ENCODE results near the gene DENND2C. TPM values are rescaled to one million over a fixed set of nuclear protein-coding genes. Genes with fewer than 3 reads are reported as not detected.

DENND2C gene
- polyA plus RNA-seq, 1 donor from 2014 or later = 0.26 TPM

DNA sequence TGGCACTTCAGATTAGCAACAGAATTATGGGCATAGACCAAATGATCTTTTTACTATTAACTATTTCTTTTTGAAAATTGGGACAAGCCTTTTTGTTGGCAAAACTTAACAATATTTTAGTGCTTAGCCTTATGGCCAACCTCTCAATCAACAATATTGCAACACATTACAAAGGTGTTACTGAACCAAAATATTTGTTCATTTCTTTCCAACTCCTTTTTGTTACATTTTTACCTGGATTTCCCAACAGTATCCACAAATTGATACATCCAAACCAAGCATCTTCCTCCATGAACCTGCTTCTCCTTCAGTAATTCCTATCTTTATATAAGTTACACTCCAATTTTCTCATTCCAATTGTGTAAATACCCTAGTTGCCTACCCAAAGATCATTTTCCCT, 27.0 kb upstream of the DENND2C start:
- H3K27ac ChIP-seq (ENCODE audit: low read length) = no peak overlapping the region
- no peaks in the 10 kb centered on the region for H3K36me3 ChIP-seq (ENCODE audit: insufficient read depth, low read length)
- H3K9me2 ChIP-seq (ENCODE audit: insufficient read depth, low read length) = no peaks in the 10 kb centered on the region
- TF ChIP-seq EZH2 (IDR thresholded peaks at IDR 0.05; ENCODE audit: borderline replicate concordance, insufficient read depth, low read length, poor library complexity, severe bottlenecking) (no peak), POLR2AphosphoS5 (IDR thresholded peaks at IDR 0.05) (no peak), MXI1 (conservative IDR thresholded peaks at IDR 0.05; ENCODE audit: poor library complexity, severe bottlenecking) (no peak), EP300 (conservative IDR thresholded peaks at IDR 0.05; ENCODE audit: poor library complexity, severe bottlenecking) (no peak), RAD21 (conservative IDR thresholded peaks at IDR 0.05) (no peak), TAF1 (IDR thresholded peaks at IDR 0.05; ENCODE audit: low read depth) (no peak), SMC3 (conservative IDR thresholded peaks at IDR 0.05; ENCODE audit: poor library complexity) (no peak)
- TF ChIP-seq, protein P1, sequence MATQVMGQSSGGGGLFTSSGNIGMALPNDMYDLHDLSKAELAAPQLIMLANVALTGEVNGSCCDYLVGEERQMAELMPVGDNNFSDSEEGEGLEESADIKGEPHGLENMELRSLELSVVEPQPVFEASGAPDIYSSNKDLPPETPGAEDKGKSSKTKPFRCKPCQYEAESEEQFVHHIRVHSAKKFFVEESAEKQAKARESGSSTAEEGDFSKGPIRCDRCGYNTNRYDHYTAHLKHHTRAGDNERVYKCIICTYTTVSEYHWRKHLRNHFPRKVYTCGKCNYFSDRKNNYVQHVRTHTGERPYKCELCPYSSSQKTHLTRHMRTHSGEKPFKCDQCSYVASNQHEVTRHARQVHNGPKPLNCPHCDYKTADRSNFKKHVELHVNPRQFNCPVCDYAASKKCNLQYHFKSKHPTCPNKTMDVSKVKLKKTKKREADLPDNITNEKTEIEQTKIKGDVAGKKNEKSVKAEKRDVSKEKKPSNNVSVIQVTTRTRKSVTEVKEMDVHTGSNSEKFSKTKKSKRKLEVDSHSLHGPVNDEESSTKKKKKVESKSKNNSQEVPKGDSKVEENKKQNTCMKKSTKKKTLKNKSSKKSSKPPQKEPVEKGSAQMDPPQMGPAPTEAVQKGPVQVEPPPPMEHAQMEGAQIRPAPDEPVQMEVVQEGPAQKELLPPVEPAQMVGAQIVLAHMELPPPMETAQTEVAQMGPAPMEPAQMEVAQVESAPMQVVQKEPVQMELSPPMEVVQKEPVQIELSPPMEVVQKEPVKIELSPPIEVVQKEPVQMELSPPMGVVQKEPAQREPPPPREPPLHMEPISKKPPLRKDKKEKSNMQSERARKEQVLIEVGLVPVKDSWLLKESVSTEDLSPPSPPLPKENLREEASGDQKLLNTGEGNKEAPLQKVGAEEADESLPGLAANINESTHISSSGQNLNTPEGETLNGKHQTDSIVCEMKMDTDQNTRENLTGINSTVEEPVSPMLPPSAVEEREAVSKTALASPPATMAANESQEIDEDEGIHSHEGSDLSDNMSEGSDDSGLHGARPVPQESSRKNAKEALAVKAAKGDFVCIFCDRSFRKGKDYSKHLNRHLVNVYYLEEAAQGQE (IDR thresholded peaks at IDR 0.05; ENCODE audit: borderline replicate concordance) = no peak
- TF ChIP-seq, protein P2, sequence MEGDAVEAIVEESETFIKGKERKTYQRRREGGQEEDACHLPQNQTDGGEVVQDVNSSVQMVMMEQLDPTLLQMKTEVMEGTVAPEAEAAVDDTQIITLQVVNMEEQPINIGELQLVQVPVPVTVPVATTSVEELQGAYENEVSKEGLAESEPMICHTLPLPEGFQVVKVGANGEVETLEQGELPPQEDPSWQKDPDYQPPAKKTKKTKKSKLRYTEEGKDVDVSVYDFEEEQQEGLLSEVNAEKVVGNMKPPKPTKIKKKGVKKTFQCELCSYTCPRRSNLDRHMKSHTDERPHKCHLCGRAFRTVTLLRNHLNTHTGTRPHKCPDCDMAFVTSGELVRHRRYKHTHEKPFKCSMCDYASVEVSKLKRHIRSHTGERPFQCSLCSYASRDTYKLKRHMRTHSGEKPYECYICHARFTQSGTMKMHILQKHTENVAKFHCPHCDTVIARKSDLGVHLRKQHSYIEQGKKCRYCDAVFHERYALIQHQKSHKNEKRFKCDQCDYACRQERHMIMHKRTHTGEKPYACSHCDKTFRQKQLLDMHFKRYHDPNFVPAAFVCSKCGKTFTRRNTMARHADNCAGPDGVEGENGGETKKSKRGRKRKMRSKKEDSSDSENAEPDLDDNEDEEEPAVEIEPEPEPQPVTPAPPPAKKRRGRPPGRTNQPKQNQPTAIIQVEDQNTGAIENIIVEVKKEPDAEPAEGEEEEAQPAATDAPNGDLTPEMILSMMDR (IDR thresholded peaks at IDR 0.05; ENCODE audit: poor library complexity, severe bottlenecking) = no peak
- H2AFZ ChIP-seq (ENCODE audit: low read depth, low read length) = no peak overlapping the region
- no peak overlapping the region for H3K4me2 ChIP-seq (ENCODE audit: low read length)
- H3K9me3 ChIP-seq (ENCODE audit: low read length) = no peaks in the 10 kb centered on the region
- no peaks in the 10 kb centered on the region for H3F3A ChIP-seq (ENCODE audit: insufficient read depth, low read length, poor library complexity, severe bottlenecking)
- no peak overlapping the region for H3K9ac ChIP-seq (ENCODE audit: low read length)
- H3K79me2 ChIP-seq (replicated peaks; ENCODE audit: insufficient read depth, low read length) = no peaks in the 10 kb centered on the region
- H3K27me3 ChIP-seq (ENCODE audit: insufficient read depth, low read depth, low read length) = no peaks in the 10 kb centered on the region
- H3K4me3 ChIP-seq (ENCODE audit: low read length) = no peak overlapping the region
- no peaks in the 10 kb centered on the region for H4K20me1 ChIP-seq (ENCODE audit: insufficient read depth)

DNA sequence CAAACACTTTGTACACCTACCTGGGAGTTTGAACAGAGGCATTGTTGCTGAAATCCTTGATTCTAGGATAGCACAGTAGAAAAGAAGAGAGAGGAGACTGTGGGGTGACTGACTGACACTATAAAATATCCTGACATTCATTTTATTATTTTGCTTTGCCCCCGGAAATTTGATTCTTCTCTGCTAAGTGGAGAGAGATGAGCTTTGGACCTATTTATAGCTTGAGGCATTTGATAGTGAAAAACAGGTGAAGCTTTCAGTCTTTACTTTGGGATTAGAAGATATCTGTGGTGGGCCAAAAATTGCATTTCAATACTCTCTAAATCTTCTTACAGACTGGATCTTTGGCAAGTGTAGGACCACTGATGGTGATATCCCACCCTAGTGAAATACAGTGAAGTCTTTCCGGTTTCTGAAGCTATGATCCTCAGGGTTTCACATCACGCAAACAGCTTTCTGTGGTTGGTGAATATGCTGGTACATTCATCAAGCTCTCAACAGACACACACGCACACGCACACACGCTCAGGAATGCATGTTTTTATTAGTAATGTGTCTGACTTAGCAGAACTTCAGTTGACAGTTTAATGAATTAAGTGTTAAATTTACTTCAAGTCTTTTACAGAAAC, 25.7 kb upstream of the DENND2C start, which contains the start of gene AMPD1:
Gene AMPD1 (minus strand): TSS at position 117 of the 629 bp plus-strand sequence. CDS start 75 bp downstream, at position 42.
- H4K20me1 ChIP-seq (ENCODE audit: insufficient read depth) = no peaks in the 10 kb centered on the region
- no peak within 1 kb of the TSS for H3K27ac ChIP-seq (ENCODE audit: low read length)
- TF ChIP-seq MXI1 (conservative IDR thresholded peaks at IDR 0.05; ENCODE audit: poor library complexity, severe bottlenecking) = no peak
- no peak for TF ChIP-seq SMC3 (conservative IDR thresholded peaks at IDR 0.05; ENCODE audit: poor library complexity)
- no peak for TF ChIP-seq TAF1 (IDR thresholded peaks at IDR 0.05; ENCODE audit: low read depth)
- TF ChIP-seq RAD21 (conservative IDR thresholded peaks at IDR 0.05) = no peak
- TF ChIP-seq, protein P1 (IDR thresholded peaks at IDR 0.05; ENCODE audit: borderline replicate concordance) = no peak
- no peak within 1 kb of the TSS for H2AFZ ChIP-seq (ENCODE audit: low read depth, low read length)
- H3F3A ChIP-seq (ENCODE audit: insufficient read depth, low read length, poor library complexity, severe bottlenecking) = no peaks in the 10 kb centered on the region
- H3K9me2 ChIP-seq (ENCODE audit: insufficient read depth, low read length) = no peaks in the 10 kb centered on the region
- no peaks in the 10 kb centered on the region for H3K79me2 ChIP-seq (replicated peaks; ENCODE audit: insufficient read depth, low read length)
- H3K9me3 ChIP-seq (ENCODE audit: low read length) = no peaks in the 10 kb centered on the region
- no peak within 1 kb of the TSS for H3K4me3 ChIP-seq (ENCODE audit: low read length)
- no peaks in the 10 kb centered on the region for H3K27me3 ChIP-seq (ENCODE audit: insufficient read depth, low read depth, low read length)
- H3K9ac ChIP-seq (ENCODE audit: low read length) = no peak within 1 kb of the TSS
- H3K4me2 ChIP-seq (ENCODE audit: low read length) = no peak within 1 kb of the TSS
- no peaks in the 10 kb centered on the region for H3K36me3 ChIP-seq (ENCODE audit: insufficient read depth, low read length)
